Measurements from ENCODE around the gene DCD.

DNA sequence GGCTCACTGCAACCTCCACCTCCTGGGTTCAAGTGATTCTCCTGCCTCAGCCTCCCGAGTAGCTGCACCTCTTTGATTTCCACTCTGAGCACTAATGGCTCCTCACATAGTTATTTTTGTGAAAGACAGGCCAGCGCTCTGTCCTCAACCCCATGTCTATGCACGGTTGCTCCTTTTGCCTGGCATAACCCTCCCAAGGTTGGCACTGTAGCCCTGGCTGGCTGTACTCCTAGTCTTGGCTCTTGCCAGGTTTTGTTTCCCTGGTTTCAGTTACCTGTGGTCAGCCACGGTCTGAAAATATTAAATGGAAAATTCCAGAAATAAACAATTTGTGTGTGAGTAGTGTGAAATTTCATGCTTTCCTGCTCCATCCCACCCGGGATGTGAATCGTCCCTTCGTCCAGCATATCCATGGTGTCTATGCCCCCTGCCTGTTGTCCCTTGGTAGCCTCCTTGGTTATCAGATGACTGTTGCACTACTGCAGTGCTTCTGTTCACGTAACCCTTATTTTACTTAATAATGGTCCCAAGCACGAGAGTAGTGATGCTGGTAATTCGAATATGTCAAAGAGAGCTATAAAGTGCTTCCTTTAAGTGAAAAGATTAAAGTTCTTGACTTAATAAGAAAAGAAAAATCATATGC, 12.3 kb upstream of the DCD start:
- TF ChIP-seq ZNF217 (IDR thresholded peaks at IDR 0.05) (no peak), TAF1 (IDR thresholded peaks at IDR 0.05; ENCODE audit: borderline replicate concordance, low read depth, low read length) (no peak), ZNF24 (IDR thresholded peaks at IDR 0.05) (no peak), MTA2 (IDR thresholded peaks at IDR 0.05; ENCODE audit: low read depth) (no peak), SP1 (IDR thresholded peaks at IDR 0.05; ENCODE audit: low read depth, low read length) (no peak), STAT3 (IDR thresholded peaks at IDR 0.05; ENCODE audit: low read depth, low read length) (no peak), EGR1 (IDR thresholded peaks at IDR 0.05; ENCODE audit: borderline replicate concordance in 1 of 2, low read depth in 2 of 2, low read length in 2 of 2) (no peak)
- TF ChIP-seq, protein P1, sequence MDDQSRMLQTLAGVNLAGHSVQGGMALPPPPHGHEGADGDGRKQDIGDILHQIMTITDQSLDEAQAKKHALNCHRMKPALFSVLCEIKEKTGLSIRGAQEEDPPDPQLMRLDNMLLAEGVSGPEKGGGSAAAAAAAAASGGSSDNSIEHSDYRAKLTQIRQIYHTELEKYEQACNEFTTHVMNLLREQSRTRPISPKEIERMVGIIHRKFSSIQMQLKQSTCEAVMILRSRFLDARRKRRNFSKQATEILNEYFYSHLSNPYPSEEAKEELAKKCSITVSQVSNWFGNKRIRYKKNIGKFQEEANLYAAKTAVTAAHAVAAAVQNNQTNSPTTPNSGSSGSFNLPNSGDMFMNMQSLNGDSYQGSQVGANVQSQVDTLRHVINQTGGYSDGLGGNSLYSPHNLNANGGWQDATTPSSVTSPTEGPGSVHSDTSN (IDR thresholded peaks at IDR 0.05; ENCODE audit: insufficient replicate concordance, low read depth, low read length): no peak
- TF ChIP-seq, protein P2, sequence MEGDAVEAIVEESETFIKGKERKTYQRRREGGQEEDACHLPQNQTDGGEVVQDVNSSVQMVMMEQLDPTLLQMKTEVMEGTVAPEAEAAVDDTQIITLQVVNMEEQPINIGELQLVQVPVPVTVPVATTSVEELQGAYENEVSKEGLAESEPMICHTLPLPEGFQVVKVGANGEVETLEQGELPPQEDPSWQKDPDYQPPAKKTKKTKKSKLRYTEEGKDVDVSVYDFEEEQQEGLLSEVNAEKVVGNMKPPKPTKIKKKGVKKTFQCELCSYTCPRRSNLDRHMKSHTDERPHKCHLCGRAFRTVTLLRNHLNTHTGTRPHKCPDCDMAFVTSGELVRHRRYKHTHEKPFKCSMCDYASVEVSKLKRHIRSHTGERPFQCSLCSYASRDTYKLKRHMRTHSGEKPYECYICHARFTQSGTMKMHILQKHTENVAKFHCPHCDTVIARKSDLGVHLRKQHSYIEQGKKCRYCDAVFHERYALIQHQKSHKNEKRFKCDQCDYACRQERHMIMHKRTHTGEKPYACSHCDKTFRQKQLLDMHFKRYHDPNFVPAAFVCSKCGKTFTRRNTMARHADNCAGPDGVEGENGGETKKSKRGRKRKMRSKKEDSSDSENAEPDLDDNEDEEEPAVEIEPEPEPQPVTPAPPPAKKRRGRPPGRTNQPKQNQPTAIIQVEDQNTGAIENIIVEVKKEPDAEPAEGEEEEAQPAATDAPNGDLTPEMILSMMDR (IDR thresholded peaks at IDR 0.05 in 2 of 3, conservative IDR thresholded peaks at IDR 0.05 in 1 of 3; ENCODE audit: control insufficient read depth in 2 of 3, extremely low read depth in 1 of 3, insufficient read depth in 1 of 3, low read depth in 3 of 3, low read length in 3 of 3): no peak
